H1 (cell line): ENCODE data around the gene SYT17. TPM values are rescaled to one million over a fixed set of nuclear protein-coding genes. Genes with fewer than 3 reads are reported as not detected.

ENCODE experiments used
- CTCF ChIA-PET: fragments of 300-600 bp; sonication (Branson Sonifier 250); formaldehyde crosslinking; loops from one replicate; lab custom pipeline; 2021; ENCODE audit not compliant: partially characterized antibody; lab: Charles Lee
- POLR2A ChIA-PET: fragments of 300-600 bp; sonication (Branson Sonifier 250); formaldehyde crosslinking; loops from one replicate; lab custom pipeline; 2021; ENCODE audit warnings: inconsistent platforms; ENCODE audit not compliant: partially characterized antibody; lab: Charles Lee
- DNase-seq, 2 experiments: peaks; one replicate each; pipeline versions ENCODE4 v3.0.0 to v3.0.0-alpha.2; 2010 to 2022; ENCODE audit warnings: low spot score in 2 of 2, low read depth in 1 of 2, mixed read lengths in 1 of 2
- FAIRE-seq: peaks from 2 replicates; lab custom pipeline; 2011; peaks lifted over from hg19 to GRCh38; lab: Jason Lieb, UNC
- H2AFZ ChIP-seq: 2 replicates; pipeline ENCODE4 v1.8.1; 2012; ENCODE audit warnings: low read length, inconsistent platforms
- H2AK5ac ChIP-seq: 2 replicates; pipeline ENCODE4 v1.6.1; 2013; ENCODE audit warnings: low read depth, low read length
- H2BK120ac ChIP-seq: replicated peaks from 2 replicates; pipeline ENCODE3; 2013; ENCODE audit warnings: low read depth, low read length, inconsistent platforms
- H2BK12ac ChIP-seq: 2 replicates; pipeline ENCODE4 v1.6.1; 2013; ENCODE audit warnings: low read depth, low read length
- H2BK15ac ChIP-seq: 2 replicates; pipeline ENCODE4 v1.6.1; 2013; ENCODE audit warnings: low read length
- H2BK20ac ChIP-seq: 2 replicates; pipeline ENCODE4 v1.6.1; 2013; ENCODE audit warnings: low read length
- H2BK5ac ChIP-seq: 2 replicates; pipeline ENCODE4 v1.6.1; 2013; ENCODE audit warnings: low read depth, low read length
- H3K14ac ChIP-seq: 2 replicates; pipeline ENCODE4 v1.6.1; 2013; ENCODE audit warnings: inconsistent platforms; ENCODE audit not compliant: insufficient read length
- H3K18ac ChIP-seq: 2 replicates; pipeline ENCODE4 v1.6.1; 2013; ENCODE audit warnings: low read length; ENCODE audit errors: extremely low read depth
- H3K23ac ChIP-seq: 2 replicates; pipeline ENCODE4 v1.6.1; 2013; ENCODE audit warnings: inconsistent platforms; ENCODE audit not compliant: insufficient read length
- H3K23me2 ChIP-seq: 2 replicates; pipeline ENCODE4 v1.6.1; 2013; ENCODE audit warnings: low read depth, low read length
- H3K27ac ChIP-seq: 2 replicates; pipeline ENCODE4 v1.6.1; 2011; ENCODE audit warnings: low read depth, low read length, inconsistent platforms
- H3K27me3 ChIP-seq, 4 experiments: replicated peaks in 1 of 4; 1 replicate in 1 of 4; 2 replicates in 3 of 4; pipeline versions ENCODE4 v1.6.1 to v1.8.1; 2011 to 2013; ENCODE audit warnings: low read length in 3 of 4, mild to moderate bottlenecking in 3 of 4, inconsistent platforms in 2 of 4, mixed read lengths in 2 of 4, moderate library complexity in 1 of 4; ENCODE audit not compliant: control insufficient read depth in 3 of 4, insufficient read depth in 3 of 4; ENCODE audit errors: extremely low read depth in 1 of 4
- H3K36me3 ChIP-seq, 4 experiments: 2 replicates each; pipeline versions ENCODE4 v1.6.1 to v1.8.1; 2011 to 2013; ENCODE audit warnings: mild to moderate bottlenecking in 4 of 4, low read length in 3 of 4, moderate library complexity in 2 of 4, control low read depth in 1 of 4, inconsistent platforms in 1 of 4; ENCODE audit not compliant: insufficient read depth in 4 of 4, control insufficient read depth in 2 of 4
- H3K4ac ChIP-seq: replicated peaks from 2 replicates; pipeline ENCODE3; 2013; ENCODE audit warnings: low read length, low read depth, mixed read lengths, inconsistent platforms; ENCODE audit not compliant: insufficient read length
- H3K4me1 ChIP-seq, 4 experiments: replicated peaks in 1 of 4; 1 replicate in 1 of 4; 2 replicates in 3 of 4; pipeline versions ENCODE4 v1.6.1 to v1.8.1; 2011 to 2013; ENCODE audit warnings: low read length in 3 of 4, inconsistent platforms in 2 of 4, mixed read lengths in 1 of 4; ENCODE audit not compliant: insufficient read depth in 4 of 4, control insufficient read depth in 3 of 4
- H3K4me2 ChIP-seq, 2 experiments: 2 replicates each; pipeline versions ENCODE4 v1.6.1 to v1.8.1; 2011 to 2013; ENCODE audit warnings: low read depth in 2 of 2, low read length in 2 of 2, control low read depth in 1 of 2, inconsistent platforms in 1 of 2, mild to moderate bottlenecking in 1 of 2; ENCODE audit not compliant: insufficient read depth in 1 of 2
- H3K4me3 ChIP-seq, 4 experiments: fragments of 200-600, 300-600 bp in 1 of 4; sonication (generic), shearing (Covaris generic), sonication (Bioruptor Twin) in 1 of 4; 2 replicates each; pipeline versions ENCODE4 v1.5.1 to v1.8.1; 2011 to 2016; ENCODE audit warnings: low read length in 4 of 4, low read depth in 3 of 4, control low read depth in 2 of 4, inconsistent platforms in 2 of 4, mild to moderate bottlenecking in 2 of 4, mixed read lengths in 1 of 4, moderate library complexity in 1 of 4; ENCODE audit not compliant: insufficient read depth in 2 of 4; ENCODE audit errors: extremely low read depth in 1 of 4
- H3K56ac ChIP-seq: replicated peaks from 2 replicates; pipeline ENCODE3; 2013; ENCODE audit warnings: low read depth, mild to moderate bottlenecking, mixed read lengths, low read length, inconsistent platforms; ENCODE audit not compliant: insufficient read length
- H3K79me1 ChIP-seq: 2 replicates; pipeline ENCODE4 v1.6.1; 2013; ENCODE audit warnings: low read depth, low read length, control low read depth
- H3K79me2 ChIP-seq, 2 experiments: 2 replicates each; pipeline versions ENCODE4 v1.6.1 to v1.8.1; 2012 to 2013; ENCODE audit warnings: low read length in 2 of 2, mild to moderate bottlenecking in 2 of 2, inconsistent platforms in 1 of 2; ENCODE audit not compliant: insufficient read depth in 2 of 2, control insufficient read depth in 1 of 2
- H3K9ac ChIP-seq, 4 experiments: replicated peaks in 1 of 4; 1 replicate in 1 of 4; 2 replicates in 3 of 4; pipeline versions ENCODE4 v1.6.1 to v1.8.1; 2011 to 2013; ENCODE audit warnings: low read depth in 3 of 4, low read length in 3 of 4, control low read depth in 2 of 4, mild to moderate bottlenecking in 2 of 4, moderate library complexity in 2 of 4, inconsistent platforms in 1 of 4; ENCODE audit errors: extremely low read depth in 1 of 4
- H3K9me3 ChIP-seq, 2 experiments: 2 replicates each; pipeline versions ENCODE4 v1.6.1 to v1.8.1; 2012 to 2013; ENCODE audit warnings: mild to moderate bottlenecking in 2 of 2, moderate library complexity in 2 of 2, control low read depth in 1 of 2, inconsistent platforms in 1 of 2, low read depth in 1 of 2, low read length in 1 of 2, mixed read lengths in 1 of 2; ENCODE audit not compliant: insufficient read depth in 2 of 2
- H4K20me1 ChIP-seq, 2 experiments: replicated peaks in 1 of 2; 2 replicates each; pipeline versions ENCODE3 to v1.8.1; 2011 to 2013; ENCODE audit warnings: inconsistent platforms in 2 of 2, low read length in 2 of 2, mild to moderate bottlenecking in 1 of 2; ENCODE audit not compliant: insufficient read depth in 2 of 2, control insufficient read depth in 1 of 2
- H4K5ac ChIP-seq: 2 replicates; pipeline ENCODE4 v1.6.1; 2013; ENCODE audit warnings: low read length, low read depth, mixed read lengths, inconsistent platforms; ENCODE audit not compliant: insufficient read length
- H4K8ac ChIP-seq: 2 replicates; pipeline ENCODE4 v1.8.0; 2013; ENCODE audit warnings: mild to moderate bottlenecking, moderate library complexity, low read length, inconsistent platforms; ENCODE audit not compliant: insufficient read depth; ENCODE audit errors: extremely low read depth
- H4K91ac ChIP-seq: replicated peaks from 2 replicates; pipeline ENCODE3; 2013; ENCODE audit warnings: low read length, mixed read lengths, inconsistent platforms; ENCODE audit not compliant: insufficient read length
- BRCA1 ChIP-seq: IDR thresholded peaks from 2 replicates; pipeline ENCODE4 v1.6.1; 2012; ENCODE audit warnings: low read depth, low read length, improper control_type of control experiment
- EP300 ChIP-seq, 2 experiments: IDR thresholded peaks; 1 replicate in 1 of 2; 2 replicates in 1 of 2; pipeline ENCODE4 v1.6.1; 2011 to 2012; ENCODE audit warnings: low read depth in 2 of 2, low read length in 2 of 2, mild to moderate bottlenecking in 2 of 2, borderline replicate concordance in 1 of 2, inconsistent platforms in 1 of 2, moderate library complexity in 1 of 2
- EZH2 ChIP-seq: fragments of 200-600 bp; sonication (generic); IDR thresholded peaks from 2 replicates; pipeline ENCODE4 v1.7.1; 2012; ENCODE audit warnings: low read depth, mild to moderate bottlenecking, moderate library complexity, low read length, inconsistent platforms; ENCODE audit not compliant: severe bottlenecking
- HDAC6 ChIP-seq: IDR thresholded peaks from one replicate; pipeline ENCODE4 v1.7.1; 2012; ENCODE audit warnings: low read depth, mild to moderate bottlenecking, inconsistent platforms, low read length, moderate library complexity
- SIN3A ChIP-seq, 2 experiments: IDR thresholded peaks in 1 of 2; conservative IDR thresholded peaks in 1 of 2; 2 replicates each; pipeline ENCODE4 v1.6.1; 2011 to 2012; ENCODE audit warnings: low read length in 2 of 2, improper control_type of control experiment in 1 of 2, low read depth in 1 of 2, mild to moderate bottlenecking in 1 of 2
- YY1 ChIP-seq: IDR thresholded peaks from 2 replicates; pipeline ENCODE4 v1.6.1; 2011; ENCODE audit warnings: low read depth, mild to moderate bottlenecking, low read length
- WGBS, 2 experiments: shearing (Covaris generic) in 1 of 2; methylation state at CpG; one replicate each; pipeline versions ENCODE4 v1.1.6 to v1.1.7; 2013 to 2015; ENCODE audit warnings: low lambda C conversion rate in 2 of 2, mixed read lengths in 2 of 2, inconsistent platforms in 1 of 2, low coverage in 1 of 2, missing lambda C conversion rate in 1 of 2; ENCODE audit not compliant: insufficient replicate concordance in 2 of 2, insufficient coverage in 1 of 2, insufficient read length in 1 of 2; ENCODE audit errors: extremely low coverage in 1 of 2, missing lambda C conversion rate in 1 of 2; 5-methylcytosine and 5-hydroxymethylcytosine counted together
- polyA plus RNA-seq, 7 experiments: library from polyadenylated mRNA; depleted of rRNA in 3 of 7; stranded (reverse) in 5 of 7; unstranded in 2 of 7; fragments of >200 nt in 5 of 7; fragments of 200-250 nt in 2 of 7; gene quantifications; 1 replicate in 5 of 7; 2 replicates in 1 of 7; 4 replicates in 1 of 7; pipeline versions ENCODE4 v1.2.1 to v1.2.3, GENCODE V29; 2011 to 2013; ENCODE audit warnings: missing spikeins in 2 of 7, mixed read lengths in 2 of 7
- total RNA-seq: library from RNA; stranded (reverse); fragmentation: NEBNext Ultra II Directional; extraction: Animal tissue kit (Norgen Biotek cat#: 25700); gene quantifications from 2 replicates; pipeline ENCODE4 v1.2.1, GENCODE V29; 2021

SYT17 gene
- total and polyA plus RNA-seq, 2 of the 8 experiments (the other 6 are each of a cell fraction or from before 2014, with no cell fraction given) = 5.8 to 18.1 TPM

- Histone ChIP-seq H3K23ac (no peak overlapping the region), H3K27ac (no peak overlapping the region), H3K23me2 (no peaks in the 10 kb centered on the region; the same call in 1 of the 2 replicates), H3K14ac (no peak overlapping the region), H2AFZ (no peak overlapping the region), H4K20me1 (no peaks in the 10 kb centered on the region), H3K4me2 (no peak overlapping the region), H4K8ac (no peak overlapping the region), H3K56ac (no peak overlapping the region), H3K79me1 (no peaks in the 10 kb centered on the region), H3K79me2 (no peaks in the 10 kb centered on the region), H3K27me3 (no peaks in the 10 kb centered on the region), H3K18ac (no peak overlapping the region), H2AK5ac (no peak overlapping the region), H2BK15ac (no peak overlapping the region), H3K4ac (no peak overlapping the region), H2BK20ac (no peak overlapping the region), H3K4me1 (peaks cover 0 to 2% (median 0%) of the 10 kb centered on the region in 4 experiments; a peak in 1 of 7 replicates), H3K4me3 (no peak overlapping the region), H3K9me3 (peaks cover 0 to 4% of the 10 kb centered on the region in 2 experiments; a peak in 1 of 4 replicates), H2BK12ac (no peak overlapping the region), H2BK120ac (no peak overlapping the region), H3K36me3 (no peaks in the 10 kb centered on the region), H3K9ac (no peak overlapping the region), H4K5ac (no peak overlapping the region), H2BK5ac (no peak overlapping the region), H4K91ac (no peak overlapping the region)
- no peak for TF ChIP-seq YY1
- no peak for TF ChIP-seq BRCA1
- TF ChIP-seq EP300 (IDR thresholded peaks at IDR 0.05; ENCODE audit: borderline replicate concordance in 1 of 2, low read depth in 2 of 2, low read length in 2 of 2) = no peak
- TF ChIP-seq EZH2 = no peak
- TF ChIP-seq HDAC6 = no peak
- TF ChIP-seq SIN3A (conservative IDR thresholded peaks at IDR 0.05 in 1 of 2, IDR thresholded peaks at IDR 0.05 in 1 of 2; ENCODE audit: low read depth in 1 of 2, low read length in 2 of 2) = peak in 1 of 2 experiments; percentile 67; a peak in 1 of 4 replicates
- peak; percentile 24 for FAIRE-seq
- DNase-seq = peak in 1 of 2 experiments; percentile 84
- ChIA-PET CTCF (no interaction called here), POLR2A (no interaction called here)
- 89% methylated on average over 8 of the region's 8 CpGs; no CpG with 5 or more reads in 1 of the 2 experiments for WGBS, 2 experiments
These were observed 139.7 kb downstream of the SYT17 start for GRCh38 chr16:19307587-19308241.
